K562 (cell line): Measurements from ENCODE around the gene ANKMY1. TPM values are rescaled to one million over a fixed set of nuclear protein-coding genes. Genes with fewer than 3 reads are reported as not detected.

Source experiments
- AFF4 ChIP-seq: sonication (generic); formaldehyde crosslinking; IDR thresholded peaks from 2 replicates; pipeline ENCODE4 v1.8.0; 2023; ENCODE audit warnings: mild to moderate bottlenecking, missing genetic modification reagents
- ARID2 ChIP-seq: fragments of 450-650 bp; IDR thresholded peaks from 2 replicates; pipeline ENCODE4 v1.6.1; 2017; ENCODE audit warnings: antibody characterized with exemption, mild to moderate bottlenecking
- BDP1 ChIP-seq: IDR thresholded peaks from 3 replicates; pipeline ENCODE4 v1.6.1; 2011; ENCODE audit not compliant: insufficient read length, insufficient read depth
- CBX2 ChIP-seq: fragments of 200-600 bp; sonication (generic); IDR thresholded peaks from one replicate; pipeline ENCODE4 v1.6.1; 2012; ENCODE audit warnings: mild to moderate bottlenecking, low read length, inconsistent platforms; ENCODE audit not compliant: insufficient read depth, poor library complexity, severe bottlenecking
- EZH2 ChIP-seq: IDR thresholded peaks from 2 replicates; pipeline ENCODE4 v1.6.1; 2012; ENCODE audit warnings: low read depth, mild to moderate bottlenecking, inconsistent platforms, low read length, borderline replicate concordance
- FIP1L1 ChIP-seq: fragments of 200-400 bp; formaldehyde crosslinking; IDR thresholded peaks from 2 replicates; pipeline ENCODE4 v1.6.1; 2018; ENCODE audit warnings: mild to moderate bottlenecking, low read depth, low read length; ENCODE audit not compliant: poor library complexity, severe bottlenecking
- HMBOX1 ChIP-seq: sonication (generic); IDR thresholded peaks from 2 replicates; pipeline ENCODE4 v1.6.1; 2016
- KAT2B ChIP-seq: IDR thresholded peaks from one replicate; pipeline ENCODE4 v1.6.1; 2012; ENCODE audit warnings: low read depth, mild to moderate bottlenecking, control low read depth, inconsistent platforms, low read length, moderate library complexity
- L3MBTL2 ChIP-seq: fragments of 450-650 bp; IDR thresholded peaks from 2 replicates; pipeline ENCODE4 v1.6.1; 2016; ENCODE audit warnings: mild to moderate bottlenecking, moderate library complexity
- PKNOX1 ChIP-seq: fragments of 450-650 bp; IDR thresholded peaks from 2 replicates; pipeline ENCODE4 v1.6.1; 2016
- PTTG1 ChIP-seq: fragments of 450-650 bp; IDR thresholded peaks from 2 replicates; pipeline ENCODE4 v1.6.1; 2016; ENCODE audit warnings: low read depth, mild to moderate bottlenecking, missing genetic modification characterization, missing compliant biosample characterization
- RBM34 ChIP-seq: fragments of 200-400 bp; formaldehyde crosslinking; IDR thresholded peaks from 2 replicates; pipeline ENCODE4 v1.6.1; 2018; ENCODE audit warnings: low read length, borderline replicate concordance; ENCODE audit not compliant: insufficient read depth
- TAF7 ChIP-seq: fragments of 450-650 bp; IDR thresholded peaks from 2 replicates; pipeline ENCODE4 v1.6.1; 2016; ENCODE audit warnings: missing genetic modification characterization, missing compliant biosample characterization
- TARDBP ChIP-seq: fragments of 450-650 bp; IDR thresholded peaks from 2 replicates; pipeline ENCODE4 v1.6.1; 2016
- TSHZ1 ChIP-seq: fragments of 250-450 bp; sonication (Bioruptor Pico); IDR thresholded peaks from 2 replicates; pipeline ENCODE4 v1.4.0; 2020; ENCODE audit warnings: mild to moderate bottlenecking, moderate library complexity
- ZNF224 ChIP-seq: sonication (generic); formaldehyde crosslinking; IDR thresholded peaks from 2 replicates; pipeline ENCODE4 v1.8.0; 2022; ENCODE audit warnings: mild to moderate bottlenecking, missing genetic modification reagents
- ZNF263 ChIP-seq: sonication (generic); formaldehyde crosslinking; IDR thresholded peaks from 2 replicates; pipeline ENCODE4 v1.8.0; 2022; ENCODE audit warnings: mild to moderate bottlenecking, missing genetic modification reagents, borderline replicate concordance
- ZNF696 ChIP-seq: fragments of 250-450 bp; sonication (Bioruptor Pico); conservative IDR thresholded peaks from 2 replicates; pipeline ENCODE4 v1.4.0; 2020; ENCODE audit warnings: mild to moderate bottlenecking, moderate library complexity
- ZNF785 ChIP-seq: fragments of 250-450 bp; sonication (Bioruptor Pico); IDR thresholded peaks from 2 replicates; pipeline ENCODE4 v1.4.0; 2020; ENCODE audit warnings: mild to moderate bottlenecking
- polyA plus RNA-seq, 8 experiments: library from polyadenylated mRNA; depleted of rRNA in 4 of 8; stranded (reverse) in 5 of 8; unstranded in 3 of 8; fragments of >200 nt; fragmentation: Nextera tagmentation in 2 of 8; fragmentation: Illumina TruSeq in 1 of 8; extraction: Ambion mirVana in 2 of 8; extraction: Trizol in 1 of 8; gene quantifications; 2 replicates each; pipeline versions ENCODE4 v1.2.1 to v1.2.3, GENCODE V29; 2011 to 2014; ENCODE audit warnings: inconsistent platforms in 1 of 8, missing spikeins in 1 of 8
- total RNA-seq, 7 experiments: library from RNA; depleted of rRNA in 6 of 7; stranded (reverse); fragments of >200 nt in 6 of 7; fragmentation: Illumina TruSeq in 2 of 7; extraction: Trizol in 2 of 7; gene quantifications; 2 replicates each; pipeline versions ENCODE4 v1.2.1 to v1.2.3, GENCODE V29; 2011 to 2021; ENCODE audit warnings: low replicate concordance in 1 of 7

ANKMY1 gene
- total and polyA plus RNA-seq, 9 of the 15 experiments (the other 6 are each of a cell fraction or from before 2014, with no cell fraction given), result 0.75 to 15.1 (median 11.7) TPM

- no peak for TF ChIP-seq EZH2
- peak; percentile 96 for TF ChIP-seq L3MBTL2
- no peak for TF ChIP-seq PTTG1 (tag)
- TF ChIP-seq ZNF224 (CRISPR knock-in tag), result no peak
- TF ChIP-seq FIP1L1, result peak; percentile 50
- no peak for TF ChIP-seq HMBOX1
- no peak for TF ChIP-seq TAF7
- no peak for TF ChIP-seq BDP1
- no peak for TF ChIP-seq KAT2B
- no peak for TF ChIP-seq TARDBP
- no peak for TF ChIP-seq PKNOX1
- TF ChIP-seq CBX2, result no peak
- TF ChIP-seq ARID2, result no peak
- no peak for TF ChIP-seq ZNF696 (CRISPR knock-in tag)
- TF ChIP-seq ZNF263 (CRISPR knock-in tag), result no peak
- TF ChIP-seq RBM34, result no peak
- TF ChIP-seq AFF4 (CRISPR knock-in tag), result no peak
- no peak for TF ChIP-seq ZNF785 (CRISPR knock-in tag)
- TF ChIP-seq TSHZ1 (CRISPR knock-in tag), result no peak
These were observed 2.9 kb upstream of the ANKMY1 start (continued) for GRCh38 chr2:240560480-240561324.
